Esophagus squamous epithelium (tissue), 5 donors: Measurements from ENCODE around the gene BUD31. TPM values are rescaled to one million over a fixed set of nuclear protein-coding genes. Genes with fewer than 3 reads are reported as not detected.
A peak's percentile ranks its signal among the peaks of the same experiment; 100 is the strongest.
"Not testable (repeated sequence)": the region's sequence is repeated elsewhere in the genome, so short reads cannot be mapped to it uniquely, and the experiment has no call there.

Experiments used
- DNase-seq: peaks from one replicate; lab custom pipeline; 2025; lab: John Stamatoyannopoulos, UW
- H3K27ac ChIP-seq, 4 donors: fragments of 200-600 bp; sonication (generic); one replicate each; pipeline ENCODE4 v1.5.1; 2016 to 2019; ENCODE audit warnings: mild to moderate bottlenecking in 1 of 4
- H3K27me3 ChIP-seq, 4 donors: fragments of 200-600 bp; sonication (generic); 1 replicate in 3 of 4; 2 replicates in 1 of 4; pipeline versions ENCODE4 v1.5.1 to v1.6.0; 2017 to 2021; ENCODE audit warnings: antibody characterized with exemption in 1 of 4
- H3K36me3 ChIP-seq, 3 donors: fragments of 200-600 bp; sonication (generic); one replicate each; pipeline ENCODE4 v1.5.1; 2016 to 2019
- H3K4me1 ChIP-seq, 3 donors: fragments of 200-600 bp; sonication (generic); one replicate each; pipeline ENCODE4 v1.5.1; 2017 to 2019
- H3K4me3 ChIP-seq, 4 donors: fragments of 200-600 bp; sonication (generic); 1 replicate in 3 of 4; 2 replicates in 1 of 4; pipeline ENCODE4 v1.5.1; 2016 to 2019; ENCODE audit warnings: mild to moderate bottlenecking in 2 of 4, moderate library complexity in 1 of 4
- H3K9me3 ChIP-seq, 3 donors: fragments of 200-600 bp; sonication (generic); one replicate each; pipeline ENCODE4 v1.5.1; 2016 to 2019
- CTCF ChIP-seq, 6 experiments: fragments of 450-650 bp in 4 of 6; fragments of 200-600 bp in 2 of 6; sonication (generic) in 2 of 6; IDR thresholded peaks; one replicate each; pipeline ENCODE4 v1.5.1; 2016 to 2019; ENCODE audit warnings: antibody characterized with exemption in 6 of 6, mild to moderate bottlenecking in 4 of 6, moderate library complexity in 4 of 6
- POLR2A ChIP-seq, 4 donors: fragments of 450-650 bp; IDR thresholded peaks; one replicate each; pipeline ENCODE4 v1.6.1; 2017; ENCODE audit warnings: antibody characterized with exemption in 4 of 4, mild to moderate bottlenecking in 4 of 4, moderate library complexity in 3 of 4
- WGBS, 2 donors: methylation state at CpG; one replicate each; pipeline ENCODE4 v1.1.5; 2018; 5-methylcytosine and 5-hydroxymethylcytosine counted together
- intact Hi-C: fragments of 100-400 bp; cut with DNase I; formaldehyde crosslinking; loops from one replicate; pipeline ENCODE4 v1.15.0; 2022
- total RNA-seq, 4 donors: library from RNA; depleted of rRNA; stranded (reverse); fragments of >200 nt; gene quantifications; one replicate each; pipeline ENCODE4 v1.1.0, GENCODE V29; 2016
- donor health status: DM: yes; HTN: yes; CAD: no.

The BUD31 gene
- total RNA-seq, 4 donors from 2014 or later: 46.9 to 59.1 (median 55.9) TPM

GRCh38 chr7:99429756-99430155 lies 21.0 kb downstream of the BUD31 start:
- no peaks in the 10 kb centered on the region for H3K27me3 ChIP-seq
- intact Hi-C loops: no loop called here
- 100% methylated on average over 1 to 4 of the region's 8 CpGs for WGBS, 2 donors
- no peak for TF ChIP-seq POLR2A (IDR thresholded peaks at IDR 0.05)
- no peak for TF ChIP-seq CTCF (IDR thresholded peaks at IDR 0.05)
- peaks cover 26 to 93% (median 41%) of the 10 kb centered on the region in 3 donors for H3K36me3 ChIP-seq
- no peak overlapping the region for H3K27ac ChIP-seq
- DNase-seq: no peak
- H3K4me3 ChIP-seq: no peak overlapping the region
- no peaks in the 10 kb centered on the region for H3K9me3 ChIP-seq
- peaks cover 4 to 38% (median 17%) of the 10 kb centered on the region in 3 donors for H3K4me1 ChIP-seq

- H3K4me3 ChIP-seq, DNase-seq, H3K9me3 ChIP-seq, H3K27me3 ChIP-seq, intact Hi-C loops: not testable (repeated sequence)
- 50 to 69% methylated on average over 11 to 13 of the region's 13 CpGs for WGBS, 2 donors
- peak overlapping the region; percentile 44 to 74 (median 64) for H3K27ac ChIP-seq
- H3K4me1 ChIP-seq: peaks cover 4 to 59% (median 17%) of the 10 kb centered on the region in 3 donors
- H3K36me3 ChIP-seq: peaks cover 17 to 82% (median 39%) of the 10 kb centered on the region in 3 donors
These were observed 23.2 kb downstream of the BUD31 start for GRCh38 chr7:99431756-99432540.

- Histone ChIP-seq H3K9me3 (no peaks in the 10 kb centered on the region), H3K27ac (no peak overlapping the region), H3K4me3 (no peak overlapping the region), H3K27me3 (no peaks in the 10 kb centered on the region), H3K36me3 (peaks cover 17 to 73% (median 39%) of the 10 kb centered on the region in 3 donors), H3K4me1 (peaks cover 4 to 72% (median 25%) of the 10 kb centered on the region in 3 donors)
- intact Hi-C loops: no loop called here
- WGBS, 2 donors: 90 to 93% methylated on average over 2 to 3 of the region's 9 CpGs
- no peak for DNase-seq
- no peak for TF ChIP-seq POLR2A (IDR thresholded peaks at IDR 0.05)
- no peak for TF ChIP-seq CTCF (IDR thresholded peaks at IDR 0.05)
These were observed 24.4 kb downstream of the BUD31 start for GRCh38 chr7:99433158-99433557.

GRCh38 chr7:99437946-99438572 lies 29.3 kb downstream of the BUD31 start:
- H3K36me3 ChIP-seq: peaks cover 0 to 36% (median 14%) of the 10 kb centered on the region in 3 donors
- H3K9me3 ChIP-seq: no peaks in the 10 kb centered on the region
- no peaks in the 10 kb centered on the region for H3K27me3 ChIP-seq
- peaks cover 11 to 76% (median 31%) of the 10 kb centered on the region in 3 donors for H3K4me1 ChIP-seq
- TF ChIP-seq POLR2A (IDR thresholded peaks at IDR 0.05): no peak
- TF ChIP-seq CTCF (IDR thresholded peaks at IDR 0.05): no peak
- 3 to 17% methylated on average over 10 to 14 of the region's 20 CpGs for WGBS, 2 donors
- intact Hi-C loops: no loop called here
- peak overlapping the region; percentile 80 to 100 (median 92) for H3K4me3 ChIP-seq
- H3K27ac ChIP-seq: peak overlapping the region; percentile 89 to 95 (median 92)
- DNase-seq: no peak

- peaks cover 11 to 70% (median 31%) of the 10 kb centered on the region in 3 donors for H3K4me1 ChIP-seq
- intact Hi-C loops: no loop called here
- 0 to 1% methylated on average over 26 to 29 of the region's 89 CpGs for WGBS, 2 donors
These were observed 30.1 kb downstream of the BUD31 start, which contains the start of the genes CPSF4 and PTCD1 for GRCh38 chr7:99438573-99439480. Gene CPSF4 (plus strand): TSS chr7:99438943. CDS start chr7:99439083, 140 bp downstream. Gene PTCD1 (minus strand): TSS chr7:99438798. CDS start chr7:99435242, 3,556 bp downstream.

More at GRCh38 chr7:99438573-99439480, 30.1 kb downstream of the BUD31 start, which contains the start of the genes CPSF4 and PTCD1:
- TF ChIP-seq CTCF (IDR thresholded peaks at IDR 0.05) (peak in 1 of 6 experiments; percentile 32), POLR2A (IDR thresholded peaks at IDR 0.05) (peak in 3 of 4 donors; percentile 12 to 57 (median 32))
- Histone ChIP-seq H3K4me3 (peak within 1 kb of the TSS; percentile 80 to 100 (median 92)), H3K9me3 (no peaks in the 10 kb centered on the region), H3K27ac (peak within 1 kb of the TSS; percentile 89 to 95 (median 92)), H3K27me3 (no peaks in the 10 kb centered on the region), H3K36me3 (peaks cover 0 to 36% (median 6%) of the 10 kb centered on the region in 3 donors)
- DNase-seq: peak; percentile 69
